HepG2 (cell line): ENCODE results near the gene CCDC117. TPM values are rescaled to one million over a fixed set of nuclear protein-coding genes. Genes with fewer than 3 reads are reported as not detected.

Source experiments
- CENPX ChIP-seq: sonication (generic); formaldehyde crosslinking; IDR thresholded peaks from 2 replicates; pipeline ENCODE4 v1.9.0; 2021; ENCODE audit warnings: mild to moderate bottlenecking, missing genetic modification reagents, moderate library complexity
- EHMT2 ChIP-seq: fragments of 200-600 bp; sonication (generic); IDR thresholded peaks from 2 replicates; pipeline ENCODE4 v1.7.0; 2017; ENCODE audit warnings: antibody characterized with exemption, low read depth, low read length, borderline replicate concordance
- FIP1L1 ChIP-seq: fragments of 200-400 bp; formaldehyde crosslinking; IDR thresholded peaks from 2 replicates; pipeline ENCODE4 v1.6.1; 2018; ENCODE audit warnings: low read depth, mild to moderate bottlenecking, low read length, moderate library complexity, borderline replicate concordance; ENCODE audit not compliant: insufficient read depth
- JUN ChIP-seq: sonication (generic); formaldehyde crosslinking; IDR thresholded peaks from 2 replicates; pipeline ENCODE4 v1.4.0; 2020; ENCODE audit warnings: mild to moderate bottlenecking, missing genetic modification reagents
- MXD4 ChIP-seq: IDR thresholded peaks from 2 replicates; pipeline ENCODE4 v1.6.1; 2016; ENCODE audit warnings: mild to moderate bottlenecking, missing biosample characterization, missing genetic modification reagents
- NFYB ChIP-seq: sonication (generic); formaldehyde crosslinking; IDR thresholded peaks from 2 replicates; pipeline ENCODE4 v1.4.0; 2020; ENCODE audit warnings: missing genetic modification reagents
- NRL ChIP-seq: sonication (generic); formaldehyde crosslinking; IDR thresholded peaks from 2 replicates; pipeline ENCODE4 v1.5.0; 2020; ENCODE audit warnings: missing genetic modification reagents, mild to moderate bottlenecking, moderate library complexity, borderline replicate concordance
- PPARG ChIP-seq: conservative IDR thresholded peaks from 2 replicates; pipeline ENCODE4 v1.6.1; 2016; ENCODE audit warnings: missing biosample characterization, missing genetic modification reagents
- RFXANK ChIP-seq: IDR thresholded peaks from 2 replicates; pipeline ENCODE4 v1.6.1; 2016
- RFXAP ChIP-seq: sonication (generic); formaldehyde crosslinking; IDR thresholded peaks from 2 replicates; pipeline ENCODE4 v1.4.0; 2020; ENCODE audit warnings: missing genetic modification reagents, borderline replicate concordance
- SOX5 ChIP-seq: IDR thresholded peaks from 2 replicates; pipeline ENCODE4 v1.6.1; 2016; ENCODE audit warnings: borderline replicate concordance
- SP5 ChIP-seq: IDR thresholded peaks from 2 replicates; pipeline ENCODE4 v1.6.1; 2016; ENCODE audit warnings: low read depth, borderline replicate concordance
- SPEN ChIP-seq: sonication (generic); formaldehyde crosslinking; IDR thresholded peaks from 2 replicates; pipeline ENCODE4 v1.5.1; 2020; ENCODE audit warnings: low read depth, mild to moderate bottlenecking, missing genetic modification reagents
- YEATS2 ChIP-seq: sonication (generic); formaldehyde crosslinking; IDR thresholded peaks from 2 replicates; pipeline ENCODE4 v1.4.0; 2020; ENCODE audit warnings: missing genetic modification reagents, borderline replicate concordance
- ZFP37 ChIP-seq: sonication (generic); formaldehyde crosslinking; IDR thresholded peaks from 2 replicates; pipeline ENCODE4 v1.4.0; 2020; ENCODE audit warnings: missing genetic modification reagents, borderline replicate concordance
- ZIK1 ChIP-seq: sonication (generic); formaldehyde crosslinking; IDR thresholded peaks from 2 replicates; pipeline ENCODE4 v1.5.0; 2020; ENCODE audit warnings: mild to moderate bottlenecking, low read depth, missing genetic modification reagents, borderline replicate concordance
- ZKSCAN1 ChIP-seq: fragments of 150-350 bp; IDR thresholded peaks from 2 replicates; pipeline ENCODE4 v1.6.1; 2014; ENCODE audit warnings: low read length
- ZNF143 ChIP-seq: sonication (generic); formaldehyde crosslinking; IDR thresholded peaks from 2 replicates; pipeline ENCODE4 v1.4.0; 2020; ENCODE audit warnings: missing genetic modification reagents
- ZNF674 ChIP-seq: sonication (generic); formaldehyde crosslinking; IDR thresholded peaks from 2 replicates; pipeline ENCODE4 v1.5.0; 2020; ENCODE audit warnings: low read depth, mild to moderate bottlenecking, missing genetic modification reagents
- ZNF709 ChIP-seq: sonication (generic); formaldehyde crosslinking; IDR thresholded peaks from 2 replicates; pipeline ENCODE4 v1.5.0; 2020; ENCODE audit warnings: mild to moderate bottlenecking, missing genetic modification reagents
- ZNF713 ChIP-seq: sonication (generic); formaldehyde crosslinking; IDR thresholded peaks from 2 replicates; pipeline ENCODE4 v1.4.0; 2020; ENCODE audit warnings: mild to moderate bottlenecking, missing genetic modification reagents
- polyA plus RNA-seq, 8 experiments: library from polyadenylated mRNA; depleted of rRNA in 3 of 8; stranded (reverse) in 7 of 8; unstranded in 1 of 8; fragments of >200 nt; fragmentation: Illumina TruSeq in 4 of 8; extraction: Trizol in 4 of 8; gene quantifications; 2 replicates each; pipeline versions ENCODE4 v1.2.1 to v1.2.3, GENCODE V29; 2011 to 2016; ENCODE audit warnings: low read depth in 4 of 8, missing spikeins in 1 of 8, mixed read lengths in 1 of 8; ENCODE audit not compliant: insufficient read depth in 1 of 8
- total RNA-seq, 5 experiments: library from RNA; depleted of rRNA; stranded (reverse); fragments of >200 nt; fragmentation: Illumina TruSeq; extraction: Trizol; gene quantifications; 2 replicates each; pipeline ENCODE4 v1.2.3, GENCODE V29; 2016; ENCODE audit warnings: low read depth in 1 of 5
- TF ChIP-seq, protein P1 (sequence below): sonication (generic); formaldehyde crosslinking; IDR thresholded peaks from 2 replicates; pipeline ENCODE4 v1.5.1; 2020; ENCODE audit warnings: missing genetic modification reagents, mild to moderate bottlenecking, borderline replicate concordance
- TF ChIP-seq, protein P2 (sequence below): sonication (generic); formaldehyde crosslinking; IDR thresholded peaks from 2 replicates; pipeline ENCODE4 v1.4.0; 2020; ENCODE audit warnings: mild to moderate bottlenecking, missing genetic modification reagents
- TF ChIP-seq, protein P3 (sequence below): sonication (generic); formaldehyde crosslinking; IDR thresholded peaks from 2 replicates; pipeline ENCODE4 v1.5.1; 2020; ENCODE audit warnings: missing genetic modification reagents, mild to moderate bottlenecking, borderline replicate concordance
- TF ChIP-seq, protein P4 (sequence below): sonication (generic); formaldehyde crosslinking; IDR thresholded peaks from 2 replicates; pipeline ENCODE4 v1.8.1; 2023; ENCODE audit warnings: missing genetic modification reagents, mild to moderate bottlenecking, borderline replicate concordance

Gene CCDC117
- total and polyA plus RNA-seq, 2 of the 13 experiments (the other 11 are each of a cell fraction or from before 2014, with no cell fraction given): 12.6 to 34.2 TPM

DNA sequence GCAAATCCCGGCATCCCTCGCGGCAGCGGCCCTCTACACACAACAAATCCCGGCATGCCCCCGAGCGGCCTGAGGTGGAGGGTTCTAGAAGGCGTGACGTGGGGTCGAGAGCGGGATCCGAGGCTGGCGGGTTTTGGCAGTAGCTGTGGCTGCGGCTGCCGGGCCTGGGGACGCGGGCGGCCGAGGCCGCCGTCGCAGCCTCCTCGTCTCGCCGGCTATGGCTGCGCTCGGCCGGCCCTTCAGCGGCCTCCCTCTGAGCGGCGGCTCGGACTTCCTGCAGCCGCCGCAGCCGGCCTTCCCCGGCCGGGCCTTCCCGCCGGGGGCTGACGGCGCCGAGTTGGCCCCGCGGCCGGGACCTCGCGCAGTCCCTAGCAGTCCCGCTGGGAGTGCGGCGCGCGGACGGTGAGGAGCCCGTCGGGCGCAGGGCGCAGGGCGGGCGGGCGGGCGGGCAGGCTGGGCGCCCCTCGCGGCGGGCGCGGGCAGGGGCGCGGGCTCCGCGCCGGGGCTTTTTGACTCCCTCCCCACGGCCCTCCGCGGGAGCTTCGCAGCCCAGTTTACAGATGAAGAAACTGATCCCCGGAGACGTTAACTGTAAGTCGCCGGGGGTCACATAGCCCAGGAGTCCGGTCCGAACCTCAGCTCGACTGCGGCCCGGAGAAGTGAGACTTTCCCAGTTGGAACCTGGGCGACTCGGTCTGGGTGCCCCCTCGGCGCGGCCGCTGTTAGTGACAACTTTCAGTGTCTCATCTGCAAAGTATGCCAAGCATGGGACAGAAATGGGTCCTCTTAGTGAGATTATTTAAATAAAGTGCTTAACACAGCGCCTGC, at the start of gene CCDC117 (continued):
- TF ChIP-seq ZIK1 (CRISPR knock-in tag): no peak
- TF ChIP-seq ZNF674 (CRISPR knock-in tag): no peak
- TF ChIP-seq JUN (CRISPR knock-in tag): no peak; the same call in 1 of the 2 replicates
- TF ChIP-seq, protein P1, sequence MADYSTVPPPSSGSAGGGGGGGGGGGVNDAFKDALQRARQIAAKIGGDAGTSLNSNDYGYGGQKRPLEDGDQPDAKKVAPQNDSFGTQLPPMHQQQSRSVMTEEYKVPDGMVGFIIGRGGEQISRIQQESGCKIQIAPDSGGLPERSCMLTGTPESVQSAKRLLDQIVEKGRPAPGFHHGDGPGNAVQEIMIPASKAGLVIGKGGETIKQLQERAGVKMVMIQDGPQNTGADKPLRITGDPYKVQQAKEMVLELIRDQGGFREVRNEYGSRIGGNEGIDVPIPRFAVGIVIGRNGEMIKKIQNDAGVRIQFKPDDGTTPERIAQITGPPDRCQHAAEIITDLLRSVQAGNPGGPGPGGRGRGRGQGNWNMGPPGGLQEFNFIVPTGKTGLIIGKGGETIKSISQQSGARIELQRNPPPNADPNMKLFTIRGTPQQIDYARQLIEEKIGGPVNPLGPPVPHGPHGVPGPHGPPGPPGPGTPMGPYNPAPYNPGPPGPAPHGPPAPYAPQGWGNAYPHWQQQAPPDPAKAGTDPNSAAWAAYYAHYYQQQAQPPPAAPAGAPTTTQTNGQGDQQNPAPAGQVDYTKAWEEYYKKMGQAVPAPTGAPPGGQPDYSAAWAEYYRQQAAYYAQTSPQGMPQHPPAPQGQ (CRISPR knock-in tag): no peak
- peak; percentile 47; the same call in 1 of the 2 replicates for TF ChIP-seq SOX5 (CRISPR knock-in tag)
- TF ChIP-seq NRL (CRISPR knock-in tag): no peak
- TF ChIP-seq ZNF713 (CRISPR knock-in tag): no peak
- TF ChIP-seq NFYB (CRISPR knock-in tag): peak; percentile 45
- peak; percentile 97 for TF ChIP-seq ZNF143 (CRISPR knock-in tag)
- no peak for TF ChIP-seq EHMT2
- no peak for TF ChIP-seq CENPX
- no peak for TF ChIP-seq FIP1L1
- no peak; the same call in 1 of the 2 replicates for TF ChIP-seq ZNF709
- TF ChIP-seq YEATS2 (CRISPR knock-in tag): peak; percentile 84
- TF ChIP-seq SPEN: peak; percentile 70; the same call in 1 of the 2 replicates
- TF ChIP-seq, protein P2, sequence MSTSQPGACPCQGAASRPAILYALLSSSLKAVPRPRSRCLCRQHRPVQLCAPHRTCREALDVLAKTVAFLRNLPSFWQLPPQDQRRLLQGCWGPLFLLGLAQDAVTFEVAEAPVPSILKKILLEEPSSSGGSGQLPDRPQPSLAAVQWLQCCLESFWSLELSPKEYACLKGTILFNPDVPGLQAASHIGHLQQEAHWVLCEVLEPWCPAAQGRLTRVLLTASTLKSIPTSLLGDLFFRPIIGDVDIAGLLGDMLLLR (CRISPR knock-in tag): no peak
- TF ChIP-seq RFXANK (CRISPR knock-in tag): no peak
- no peak; the same call in 1 of the 2 replicates for TF ChIP-seq RFXAP (CRISPR knock-in tag)
- TF ChIP-seq ZKSCAN1: no peak
- TF ChIP-seq SP5 (CRISPR knock-in tag): no peak
- TF ChIP-seq PPARG (CRISPR knock-in tag): 0 out of 2 replicates have a peak, but pooled peaks have one; percentile 30
- no peak; the same call in 1 of the 2 replicates for TF ChIP-seq MXD4 (CRISPR knock-in tag)
- TF ChIP-seq, protein P3, sequence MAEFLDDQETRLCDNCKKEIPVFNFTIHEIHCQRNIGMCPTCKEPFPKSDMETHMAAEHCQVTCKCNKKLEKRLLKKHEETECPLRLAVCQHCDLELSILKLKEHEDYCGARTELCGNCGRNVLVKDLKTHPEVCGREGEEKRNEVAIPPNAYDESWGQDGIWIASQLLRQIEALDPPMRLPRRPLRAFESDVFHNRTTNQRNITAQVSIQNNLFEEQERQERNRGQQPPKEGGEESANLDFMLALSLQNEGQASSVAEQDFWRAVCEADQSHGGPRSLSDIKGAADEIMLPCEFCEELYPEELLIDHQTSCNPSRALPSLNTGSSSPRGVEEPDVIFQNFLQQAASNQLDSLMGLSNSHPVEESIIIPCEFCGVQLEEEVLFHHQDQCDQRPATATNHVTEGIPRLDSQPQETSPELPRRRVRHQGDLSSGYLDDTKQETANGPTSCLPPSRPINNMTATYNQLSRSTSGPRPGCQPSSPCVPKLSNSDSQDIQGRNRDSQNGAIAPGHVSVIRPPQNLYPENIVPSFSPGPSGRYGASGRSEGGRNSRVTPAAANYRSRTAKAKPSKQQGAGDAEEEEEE (CRISPR knock-in tag): no peak
- TF ChIP-seq, protein P4, sequence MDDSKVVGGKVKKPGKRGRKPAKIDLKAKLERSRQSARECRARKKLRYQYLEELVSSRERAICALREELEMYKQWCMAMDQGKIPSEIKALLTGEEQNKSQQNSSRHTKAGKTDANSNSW (CRISPR knock-in tag): no peak
- TF ChIP-seq ZFP37 (CRISPR knock-in tag): 0 out of 2 replicates have a peak, but pooled peaks have one; percentile 43
